Upper lobe of left lung (tissue), 4 donors: Measurements from ENCODE around the gene REPIN1.

Source experiments
- CTCF ChIP-seq, 6 experiments: fragments of 450-650 bp in 4 of 6; fragments of 200-600 bp in 2 of 6; sonication (generic) in 2 of 6; IDR thresholded peaks; one replicate each; pipeline ENCODE4 v1.5.1; 2016 to 2019; ENCODE audit warnings: antibody characterized with exemption in 6 of 6
- EP300 ChIP-seq, 4 donors: sonication (generic); formaldehyde crosslinking; IDR thresholded peaks; one replicate each; pipeline ENCODE4 v1.5.1; 2017; ENCODE audit warnings: antibody characterized with exemption in 4 of 4, control low read depth in 2 of 4
- POLR2A ChIP-seq, 4 donors: fragments of 450-650 bp; IDR thresholded peaks; one replicate each; pipeline ENCODE4 v1.5.1; 2016 to 2017; ENCODE audit warnings: antibody characterized with exemption in 4 of 4, mild to moderate bottlenecking in 2 of 4
- POLR2AphosphoS5 ChIP-seq, 2 donors: sonication (generic); formaldehyde crosslinking; IDR thresholded peaks; one replicate each; pipeline ENCODE4 v1.5.1; 2017; ENCODE audit warnings: antibody characterized with exemption in 2 of 2

- TF ChIP-seq CTCF (IDR thresholded peaks at IDR 0.05) (no peak), EP300 (IDR thresholded peaks at IDR 0.05) (no peak), POLR2A (IDR thresholded peaks at IDR 0.05) (no peak), POLR2AphosphoS5 (IDR thresholded peaks at IDR 0.05) (no peak)
These were observed 16.0 kb downstream of the REPIN1 start for GRCh38 chr7:150384406-150385301.
